Activated CD8-positive, alpha-beta T cell treated with anti-CD3 and anti-CD28 coated beads, Interleukin-2, amount 10 ng/mL, durations not matched to agents 7 days and 5 days (primary cell): ENCODE results near the gene FCGR3A. TPM values are rescaled to one million over a fixed set of nuclear protein-coding genes. Genes with fewer than 3 reads are reported as not detected.
"Not testable (repeated sequence)": the region's sequence is repeated elsewhere in the genome, so short reads cannot be mapped to it uniquely, and the experiment has no call there.

Experiments
- ATAC-seq: fragments of 150-1000 bp; cut with Tn5 transposase; one replicate; pipeline ENCODE4 v1.10.0; 2021; ENCODE audit warnings: moderate library complexity
- CTCF ChIA-PET: fragments of 350-600 bp; sonication (Branson Sonifier 250); formaldehyde crosslinking; loops from one replicate; lab custom pipeline; 2021; ENCODE audit warnings: antibody characterized with exemption; lab: Charles Lee
- POLR2A ChIA-PET: fragments of 350-600 bp; sonication (Branson Sonifier 250); formaldehyde crosslinking; loops from one replicate; lab custom pipeline; 2021; ENCODE audit warnings: antibody characterized with exemption; lab: Charles Lee
- DNase-seq: peaks from one replicate; pipeline ENCODE4 v3.0.0-alpha.2; 2020
- H3K27ac Mint-ChIP-seq: one replicate; pipeline ENCODE4 v1.8.0; 2021; ENCODE audit warnings: mild to moderate bottlenecking, mixed read lengths
- H3K27me3 Mint-ChIP-seq: one replicate; pipeline ENCODE4 v1.8.0; 2021; ENCODE audit warnings: low read depth, mixed read lengths
- H3K36me3 Mint-ChIP-seq: one replicate; pipeline ENCODE4 v1.8.0; 2021; ENCODE audit warnings: low read depth, mixed read lengths
- H3K4me1 Mint-ChIP-seq: one replicate; pipeline ENCODE4 v1.8.0; 2021; ENCODE audit warnings: low read depth, mixed read lengths
- H3K4me3 Mint-ChIP-seq: one replicate; pipeline ENCODE4 v1.8.0; 2021; ENCODE audit warnings: mild to moderate bottlenecking, mixed read lengths
- H3K9me3 Mint-ChIP-seq: one replicate; pipeline ENCODE4 v1.8.0; 2022; ENCODE audit warnings: mixed read lengths; ENCODE audit not compliant: insufficient read depth
- total RNA-seq, 2 experiments: library from RNA; stranded (reverse); gene quantifications; one replicate each; pipeline ENCODE4 v1.2.3, GENCODE V29; 2021

Gene FCGR3A
- total RNA-seq, 2 experiments from 2014 or later = 0.50 to 0.52 TPM

- Mint-ChIP-seq H3K36me3 (peaks cover 13% of the 10 kb centered on the region), H3K4me1 (peaks cover 31% of the 10 kb centered on the region), H3K27ac (peak overlapping the region; percentile 70)
- H3K9me3 Mint-ChIP-seq, H3K4me3 Mint-ChIP-seq, CTCF ChIA-PET, ATAC-seq, H3K27me3 Mint-ChIP-seq, DNase-seq, POLR2A ChIA-PET: not testable (repeated sequence)
Observed at GRCh38 chr1:161554340-161554739, 4.7 kb upstream of the FCGR3A start.

- ATAC-seq, DNase-seq, POLR2A ChIA-PET, H3K4me3 Mint-ChIP-seq, H3K27me3 Mint-ChIP-seq, CTCF ChIA-PET, H3K9me3 Mint-ChIP-seq, H3K27ac Mint-ChIP-seq: not testable (repeated sequence)
- peaks cover 13% of the 10 kb centered on the region for H3K36me3 Mint-ChIP-seq
- peaks cover 32% of the 10 kb centered on the region for H3K4me1 Mint-ChIP-seq
Observed at GRCh38 chr1:161553631-161554030, 4.0 kb upstream of the FCGR3A start.

- peaks cover 29% of the 10 kb centered on the region for H3K4me1 Mint-ChIP-seq
- H3K27me3 Mint-ChIP-seq, DNase-seq, POLR2A ChIA-PET, H3K4me3 Mint-ChIP-seq, ATAC-seq, H3K27ac Mint-ChIP-seq, H3K9me3 Mint-ChIP-seq, CTCF ChIA-PET: not testable (repeated sequence)
- H3K36me3 Mint-ChIP-seq = peaks cover 13% of the 10 kb centered on the region
Observed at GRCh38 chr1:161550942-161551341, 1.3 kb upstream of the FCGR3A start.

- H3K4me3 Mint-ChIP-seq, H3K27me3 Mint-ChIP-seq, ATAC-seq, H3K27ac Mint-ChIP-seq, H3K9me3 Mint-ChIP-seq, CTCF ChIA-PET, H3K36me3 Mint-ChIP-seq, DNase-seq, POLR2A ChIA-PET: not testable (repeated sequence)
- peaks cover 27% of the 10 kb centered on the region for H3K4me1 Mint-ChIP-seq
Observed at GRCh38 chr1:161548749-161549406, 740 bp downstream of the FCGR3A start.

GRCh38 chr1:161547995-161548741, 1.4 kb downstream of the FCGR3A start:
- H3K27me3 Mint-ChIP-seq, H3K36me3 Mint-ChIP-seq, H3K27ac Mint-ChIP-seq, POLR2A ChIA-PET, H3K9me3 Mint-ChIP-seq, CTCF ChIA-PET, H3K4me3 Mint-ChIP-seq, DNase-seq, ATAC-seq: not testable (repeated sequence)
- peaks cover 33% of the 10 kb centered on the region for H3K4me1 Mint-ChIP-seq

- not testable (repeated sequence) for H3K27me3 Mint-ChIP-seq, ATAC-seq
- peak overlapping the region; percentile 47 for H3K27ac Mint-ChIP-seq
Observed at GRCh38 chr1:161545005-161545731, 4.5 kb downstream of the FCGR3A start.

GRCh38 chr1:161543125-161543524, 6.5 kb downstream of the FCGR3A start:
- H3K27me3 Mint-ChIP-seq, DNase-seq, H3K9me3 Mint-ChIP-seq, POLR2A ChIA-PET, ATAC-seq, H3K36me3 Mint-ChIP-seq, CTCF ChIA-PET, H3K4me3 Mint-ChIP-seq: not testable (repeated sequence)
- Mint-ChIP-seq H3K27ac (peak overlapping the region; percentile 84), H3K4me1 (peaks cover 62% of the 10 kb centered on the region)

More at GRCh38 chr1:161545005-161545731, 4.5 kb downstream of the FCGR3A start:
- DNase-seq, H3K36me3 Mint-ChIP-seq, H3K4me3 Mint-ChIP-seq, CTCF ChIA-PET, H3K9me3 Mint-ChIP-seq: not testable (repeated sequence)
- POLR2A ChIA-PET = interaction anchor here (0.6 kb wide), 1 partner anchor 54 kb away, joined by 3 read pairs; no protein-coding TSS in a partner anchor
- peaks cover 59% of the 10 kb centered on the region for H3K4me1 Mint-ChIP-seq

- Mint-ChIP-seq H3K4me1 (peaks cover 68% of the 10 kb centered on the region), H3K27ac (peak overlapping the region; percentile 84), H3K4me3 (peak overlapping the region; percentile 51), H3K36me3 (peaks cover 13% of the 10 kb centered on the region)
- H3K27me3 Mint-ChIP-seq, POLR2A ChIA-PET, H3K9me3 Mint-ChIP-seq: not testable (repeated sequence)
- peak; percentile 75 for DNase-seq
- ATAC-seq = peak; percentile 61
- CTCF ChIA-PET = interaction anchor here (0.7 to 1.3 kb wide), 3 partner anchors 10 to 207 kb away, joined by 3 to 10 read pairs (median 6); no protein-coding TSS in a partner anchor
Observed at GRCh38 chr1:161542091-161542559, 7.5 kb downstream of the FCGR3A start.

- ChIA-PET POLR2A (interaction anchor here (1.7 kb wide), 1 partner anchor 9 kb away, joined by 11 read pairs; no protein-coding TSS in a partner anchor), CTCF (interaction anchor here (1.3 to 1.4 kb wide), 2 partner anchors 10 to 201 kb away, joined by 5 to 6 read pairs; no protein-coding TSS in a partner anchor)
- Mint-ChIP-seq H3K27ac (peak overlapping the region; percentile 98), H3K36me3 (peaks cover 14% of the 10 kb centered on the region), H3K4me3 (peak overlapping the region; percentile 88), H3K4me1 (peaks cover 68% of the 10 kb centered on the region)
- H3K9me3 Mint-ChIP-seq, H3K27me3 Mint-ChIP-seq: not testable (repeated sequence)
- DNase-seq (peak; percentile 39), ATAC-seq (peak; percentile 51)
Observed at GRCh38 chr1:161540570-161540960, 9.1 kb downstream of the FCGR3A start.

- Mint-ChIP-seq H3K27ac (peak overlapping the region; percentile 98), H3K4me3 (peak overlapping the region; percentile 88), H3K36me3 (peaks cover 14% of the 10 kb centered on the region), H3K4me1 (peaks cover 62% of the 10 kb centered on the region)
- DNase-seq (peak; percentile 94), ATAC-seq (peak; percentile 75)
- ChIA-PET POLR2A (interaction anchor here (0.7 to 1.7 kb wide), 5 partner anchors 9 to 210 kb away, joined by 3 to 11 read pairs (median 4); partner anchors contain the start of gene DUSP12), CTCF (interaction anchor here (0.9 to 1.4 kb wide), 6 partner anchors 9 to 202 kb away, joined by 3 to 6 read pairs (median 4); no protein-coding TSS in a partner anchor)
- H3K27me3 Mint-ChIP-seq, H3K9me3 Mint-ChIP-seq: not testable (repeated sequence)
Observed at GRCh38 chr1:161539731-161540569, 9.7 kb downstream of the FCGR3A start.
